SW 1271 (cell line): ENCODE results near the gene GNB1L.

Experiments used
- DNase-seq, 2 experiments: peaks; one replicate each; lab custom pipeline; 2025; lab: John Stamatoyannopoulos, UW

The GNB1L gene

DNA sequence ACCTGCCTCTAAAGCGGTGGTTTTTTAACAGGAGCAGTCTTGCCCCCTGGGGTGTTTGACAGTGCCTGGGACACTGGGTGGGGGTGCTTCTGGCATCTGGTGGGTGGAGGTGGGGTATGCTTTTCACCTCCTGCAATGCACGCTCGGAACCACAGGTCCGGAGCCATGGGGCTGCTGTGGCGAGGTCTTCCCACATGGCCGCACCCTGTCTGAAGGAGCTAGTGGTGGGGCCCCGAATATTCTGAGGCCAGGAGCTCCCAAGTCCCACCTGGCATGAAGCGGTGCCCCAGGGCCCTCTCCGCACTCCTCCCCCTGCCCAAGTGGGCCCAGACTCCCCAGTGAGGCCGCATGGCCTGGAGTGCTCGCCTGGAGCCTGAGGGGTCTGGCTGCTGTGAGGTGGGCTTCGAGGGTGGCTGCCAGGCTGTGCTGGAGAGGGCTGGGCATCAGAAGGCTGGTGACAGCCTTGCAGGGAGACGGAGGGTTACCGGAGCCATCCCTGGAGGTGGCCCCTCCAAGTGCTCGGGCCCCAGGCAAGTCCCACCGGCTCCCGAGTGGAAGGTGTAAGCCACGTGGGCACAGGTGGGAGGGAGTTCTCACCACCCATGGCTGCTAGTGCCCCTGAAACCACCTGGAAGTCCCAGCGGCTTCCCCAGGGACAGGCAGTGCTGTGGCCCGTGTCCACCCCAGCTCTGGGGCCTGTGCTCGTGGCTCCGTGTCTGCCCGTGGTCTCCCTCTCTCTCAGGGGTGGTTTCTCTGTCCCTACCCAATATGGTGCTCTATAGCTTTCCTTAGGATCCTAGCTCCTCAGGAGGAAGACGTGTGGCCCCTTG lies 79.0 kb downstream of the GNB1L start:
- no peak for DNase-seq

DNA sequence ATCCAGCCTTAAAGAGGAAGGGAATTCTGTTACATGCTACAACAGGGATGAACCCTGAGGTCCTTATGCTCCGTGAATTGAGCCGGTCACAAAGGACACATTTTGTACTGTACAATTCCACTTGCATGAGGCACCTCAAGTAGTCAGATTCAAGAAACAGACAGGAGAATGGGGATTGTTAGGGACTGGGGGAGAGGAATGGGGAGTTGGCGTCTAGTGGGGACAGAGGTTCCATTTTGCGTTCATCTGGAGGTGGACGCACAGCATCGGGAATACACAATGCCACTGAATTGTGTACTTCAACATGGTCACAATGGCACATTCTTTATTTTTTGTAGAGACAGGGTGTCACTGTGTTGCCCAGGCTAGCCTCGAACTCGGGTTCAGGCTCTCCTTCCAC lies 80.0 kb downstream of the GNB1L start:
- DNase-seq, result no peak

DNA sequence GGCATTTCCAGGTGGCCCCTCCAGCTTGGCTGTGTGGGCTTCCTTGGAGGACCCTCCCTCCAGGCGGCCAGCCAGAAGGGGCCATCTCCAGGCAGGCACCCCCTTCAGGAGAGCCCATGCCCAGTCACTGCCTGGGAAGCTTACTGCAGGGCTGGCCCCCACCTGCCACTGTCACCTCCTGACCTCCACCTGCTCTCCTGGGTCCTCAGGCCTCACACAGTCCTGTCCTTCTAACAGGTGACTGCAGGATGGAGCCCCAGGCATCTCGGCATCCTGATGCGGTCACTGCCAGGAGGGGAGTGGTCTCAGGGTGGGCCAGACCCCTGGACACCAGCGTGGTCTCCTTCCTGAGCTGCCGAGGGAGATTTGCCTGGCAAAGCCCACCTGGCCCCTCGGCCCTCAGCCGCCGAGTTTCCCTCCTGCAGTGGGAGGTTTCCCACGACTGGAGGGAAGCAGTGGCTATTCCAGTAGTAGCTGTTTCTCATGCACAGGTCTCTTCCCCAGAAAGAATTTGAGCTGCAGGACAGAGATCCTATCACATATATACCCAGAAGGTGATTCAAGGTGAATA lies 81.1 kb downstream of the GNB1L start:
- DNase-seq, result no peak

DNA sequence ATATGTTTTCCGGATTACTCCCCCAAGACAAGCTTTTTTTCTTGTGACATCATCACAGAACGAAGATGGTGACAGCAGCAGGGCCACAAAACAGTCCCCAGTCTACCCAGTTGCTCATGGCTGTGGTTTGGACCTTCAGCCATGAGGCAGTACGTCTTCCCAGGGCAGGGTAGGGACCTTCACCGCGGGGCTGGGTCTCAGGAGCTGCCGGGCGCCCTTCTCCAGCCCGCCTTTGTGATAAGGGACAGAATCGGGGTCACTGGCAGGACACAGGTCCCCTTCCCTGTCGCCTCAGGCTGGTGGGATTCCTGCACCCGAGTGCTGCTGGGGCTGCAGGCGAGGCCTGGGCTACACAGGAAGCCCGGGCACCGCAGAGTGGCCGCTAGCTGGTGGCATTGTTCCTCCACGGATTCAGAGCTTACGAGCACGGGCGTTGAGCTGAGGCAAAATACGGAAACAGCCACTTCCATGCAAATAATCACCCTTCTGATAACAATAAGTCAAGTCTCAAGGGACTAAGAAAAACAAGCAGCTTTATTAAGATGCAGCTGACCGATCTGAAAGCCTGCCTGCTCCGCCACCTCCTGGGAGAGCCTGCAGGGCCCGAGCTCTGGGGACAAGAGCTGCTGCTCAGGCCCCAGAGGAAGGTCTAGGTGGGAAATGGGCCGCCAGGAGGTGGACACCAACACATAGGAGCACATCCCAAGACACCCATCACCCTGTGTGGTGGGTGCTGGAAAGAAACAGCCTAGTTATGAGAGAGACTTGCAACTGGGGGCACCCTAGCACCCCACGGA lies 81.8 kb downstream of the GNB1L start:
- no peak for DNase-seq

DNA sequence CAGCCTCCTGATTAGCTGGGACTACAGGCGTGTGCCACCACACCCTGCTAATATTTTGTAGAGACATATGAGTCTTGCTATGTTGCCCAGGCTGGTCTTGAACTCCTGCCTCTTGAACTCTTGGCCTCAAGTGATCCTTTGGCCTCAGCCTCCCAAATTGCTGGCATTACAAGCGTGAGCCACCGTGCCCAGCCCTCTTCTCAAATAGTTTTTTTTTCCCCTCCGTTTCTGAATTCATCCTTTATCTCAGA lies 82.3 kb downstream of the GNB1L start:
- no peak for DNase-seq

DNA sequence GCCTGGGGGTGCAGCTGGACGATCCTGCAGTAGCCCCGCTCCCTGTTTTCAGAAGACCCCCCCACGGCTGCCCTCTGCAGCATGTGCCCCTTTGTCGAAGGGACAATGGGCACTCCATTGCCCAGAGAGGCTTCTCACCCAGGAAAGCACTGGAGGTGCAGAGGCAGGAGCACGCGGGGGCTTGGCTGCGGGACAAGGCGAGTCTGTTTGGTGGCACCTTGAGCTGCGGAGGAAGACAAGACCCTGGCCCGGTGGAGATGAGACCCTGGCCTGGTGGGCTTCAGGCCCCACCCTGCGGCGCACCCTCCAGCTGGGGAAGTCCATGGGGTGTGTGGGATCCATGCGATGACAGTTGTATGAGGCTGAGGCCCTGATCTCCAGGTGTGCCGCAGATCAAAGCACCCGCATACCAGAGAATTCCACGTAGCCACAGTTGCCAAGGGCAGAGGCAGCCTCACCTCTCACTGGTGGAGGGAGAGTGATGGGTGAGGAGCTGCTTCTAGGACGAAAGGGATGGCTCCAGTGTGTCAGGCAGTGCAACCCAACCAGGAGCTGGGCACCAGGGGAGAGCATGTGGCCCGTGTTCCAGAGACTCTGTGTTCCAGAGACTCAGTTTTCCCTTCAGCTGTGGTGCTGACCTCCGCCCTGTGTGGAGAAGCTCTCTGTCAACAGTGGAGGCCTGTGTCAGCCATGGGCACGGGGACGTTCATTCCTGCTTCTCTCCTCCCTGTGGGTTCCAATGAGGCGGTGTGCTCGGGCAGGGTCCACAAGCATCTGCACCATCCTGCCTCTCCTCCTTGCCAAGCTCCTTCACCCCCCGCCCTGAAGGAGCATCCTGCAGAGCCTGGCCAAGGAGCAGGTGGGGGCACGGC lies 84.1 kb downstream of the GNB1L start:
- no peak for DNase-seq

DNA sequence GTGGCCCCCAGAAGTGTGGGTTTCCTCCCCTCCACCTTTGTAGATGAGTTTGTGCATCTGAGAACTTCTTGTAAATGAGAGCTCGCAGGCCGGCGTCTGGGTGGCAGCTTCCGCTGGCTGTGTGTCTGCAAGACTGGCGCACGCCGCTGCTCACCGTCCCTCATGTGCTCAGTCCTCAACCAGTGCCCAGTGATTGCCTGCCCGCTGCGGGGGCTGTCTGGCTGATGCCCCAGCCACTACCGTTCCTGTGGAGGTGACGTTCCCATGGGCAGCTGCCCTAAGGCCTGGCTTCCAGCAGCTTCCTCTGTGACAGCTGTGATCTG lies 85.3 kb downstream of the GNB1L start:
- DNase-seq, result no peak

DNA sequence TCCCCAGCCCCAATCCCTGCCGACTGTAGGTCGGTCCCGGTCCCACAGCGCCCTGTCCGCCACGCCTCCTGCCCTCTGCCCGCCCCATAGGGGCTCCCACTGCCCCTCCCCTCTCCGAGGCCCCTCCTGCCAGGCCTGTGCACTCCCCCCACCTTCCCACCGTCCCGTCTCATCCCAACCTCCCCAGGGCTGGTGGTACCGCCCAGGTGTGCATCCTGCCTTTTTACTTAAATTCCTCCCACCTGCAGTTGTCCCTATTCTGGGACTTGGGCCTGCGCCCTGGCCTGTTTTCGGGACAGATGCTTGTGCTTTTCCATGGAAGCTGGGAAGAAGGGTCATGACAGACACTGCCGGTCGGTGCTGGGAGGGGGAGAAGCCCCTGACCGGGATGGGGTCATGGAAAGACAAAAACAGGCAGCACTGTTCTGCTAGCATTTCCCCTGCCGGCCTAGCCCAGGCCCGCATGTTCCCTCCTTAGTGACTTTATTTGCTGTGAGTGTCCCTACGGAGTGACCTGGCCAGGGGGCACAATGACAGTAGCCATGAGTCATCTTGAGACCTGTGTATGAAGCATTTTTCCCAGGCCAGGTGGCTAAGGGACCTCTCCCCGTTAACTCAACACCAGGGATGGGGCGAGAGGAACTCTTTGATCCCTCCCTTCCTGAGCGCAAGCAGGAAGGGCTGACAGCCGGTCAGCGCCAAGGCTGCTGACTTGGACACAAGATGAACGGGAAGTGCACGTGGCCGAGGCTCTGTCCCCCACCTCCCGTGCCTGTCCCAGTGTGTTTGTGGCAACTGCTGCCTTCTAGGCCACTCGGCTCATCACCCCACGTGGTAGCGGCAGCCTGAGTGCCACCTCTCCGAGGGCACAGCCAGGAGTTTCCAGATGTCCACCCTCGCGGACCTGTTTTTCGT lies 87.0 kb downstream of the GNB1L start:
- no peak for DNase-seq

DNA sequence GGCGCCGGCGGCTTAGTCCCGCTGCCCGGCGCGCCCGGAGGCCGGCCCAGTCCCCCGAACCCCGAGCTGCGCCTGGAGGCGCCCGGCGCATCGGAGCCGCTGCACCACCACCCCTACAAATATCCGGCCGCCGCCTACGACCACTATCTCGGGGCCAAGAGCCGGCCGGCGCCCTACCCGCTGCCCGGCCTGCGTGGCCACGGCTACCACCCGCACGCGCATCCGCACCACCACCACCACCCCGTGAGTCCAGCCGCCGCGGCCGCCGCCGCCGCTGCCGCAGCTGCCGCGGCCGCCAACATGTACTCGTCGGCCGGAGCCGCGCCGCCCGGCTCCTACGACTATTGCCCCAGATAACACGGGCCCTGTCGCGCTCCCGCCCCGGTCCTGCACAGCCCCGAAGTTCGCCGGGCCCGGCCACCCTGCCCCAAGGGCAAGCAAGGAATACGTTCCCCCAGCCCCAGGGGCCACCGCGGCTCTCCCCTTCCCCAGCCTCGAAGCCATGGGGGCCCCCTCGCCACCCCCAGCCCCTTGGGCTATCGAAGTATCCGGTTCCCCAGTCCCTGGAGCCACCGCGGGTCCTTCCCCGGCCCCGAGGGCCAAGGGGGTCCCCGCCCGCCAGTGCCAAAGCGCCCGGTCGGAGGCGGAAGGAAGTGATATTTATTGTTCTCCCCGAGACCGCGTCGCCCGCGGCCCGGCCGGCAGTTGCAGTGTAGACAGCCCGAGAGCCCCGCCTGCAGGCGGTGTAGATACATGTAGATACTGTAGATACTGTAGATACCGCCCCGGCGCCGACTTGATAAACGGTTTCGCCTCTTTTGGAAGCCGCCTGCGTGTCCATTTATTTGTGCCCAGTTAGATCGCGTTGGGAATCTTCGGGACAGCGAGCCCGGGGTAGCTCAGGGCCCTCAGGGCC lies 87.9 kb downstream of the GNB1L start:
- no peak for DNase-seq

DNA sequence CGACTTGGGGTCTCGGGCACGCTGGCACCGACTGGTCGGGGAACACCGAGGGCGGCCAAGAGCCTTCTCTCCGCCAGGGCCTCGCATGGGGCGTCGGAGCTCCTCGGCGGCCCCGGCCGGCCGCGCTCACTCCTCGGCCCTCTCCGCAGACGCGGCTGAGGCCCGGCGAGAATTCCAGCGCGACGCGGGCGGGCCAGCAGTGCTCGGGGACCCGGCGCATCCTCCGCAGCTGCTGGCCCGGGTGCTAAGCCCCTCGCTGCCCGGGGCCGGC lies 88.5 kb downstream of the GNB1L start:
- no peak for DNase-seq

DNA sequence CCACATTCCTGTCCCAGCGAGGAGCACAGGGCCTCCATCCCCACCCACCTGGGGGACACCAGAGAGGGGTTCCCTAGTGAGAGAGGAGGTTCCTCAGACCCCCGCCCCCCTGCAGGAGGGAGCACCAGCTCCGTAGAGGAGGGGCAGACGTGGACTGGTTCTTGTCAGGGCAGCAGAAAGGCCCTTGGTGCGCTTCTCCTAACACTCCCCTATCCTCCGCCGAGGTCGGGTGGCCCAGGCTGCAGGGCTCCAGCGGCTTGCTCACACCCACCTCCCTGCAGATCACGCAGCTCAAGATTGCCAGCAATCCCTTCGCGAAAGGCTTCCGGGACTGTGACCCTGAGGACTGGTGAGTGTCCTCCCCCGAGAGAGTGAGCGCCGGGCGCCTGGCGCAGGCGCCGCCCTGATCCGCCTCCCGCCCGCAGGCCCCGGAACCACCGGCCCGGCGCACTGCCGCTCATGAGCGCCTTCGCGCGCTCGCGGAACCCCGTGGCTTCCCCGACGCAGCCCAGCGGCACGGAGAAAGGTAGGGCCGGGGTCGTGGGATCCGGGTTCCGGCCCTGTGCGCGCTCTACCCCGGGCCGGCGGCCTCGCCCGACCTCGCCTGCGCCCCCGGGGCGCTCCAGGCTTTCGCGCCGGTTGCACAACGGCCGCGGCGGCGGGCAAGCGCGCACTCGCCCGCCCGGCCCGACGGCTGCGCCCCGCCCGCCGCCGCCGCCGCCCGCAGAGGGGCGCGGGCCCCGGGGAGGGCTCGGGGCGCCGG lies 89.0 kb downstream of the GNB1L start:
- DNase-seq, result no peak

DNA sequence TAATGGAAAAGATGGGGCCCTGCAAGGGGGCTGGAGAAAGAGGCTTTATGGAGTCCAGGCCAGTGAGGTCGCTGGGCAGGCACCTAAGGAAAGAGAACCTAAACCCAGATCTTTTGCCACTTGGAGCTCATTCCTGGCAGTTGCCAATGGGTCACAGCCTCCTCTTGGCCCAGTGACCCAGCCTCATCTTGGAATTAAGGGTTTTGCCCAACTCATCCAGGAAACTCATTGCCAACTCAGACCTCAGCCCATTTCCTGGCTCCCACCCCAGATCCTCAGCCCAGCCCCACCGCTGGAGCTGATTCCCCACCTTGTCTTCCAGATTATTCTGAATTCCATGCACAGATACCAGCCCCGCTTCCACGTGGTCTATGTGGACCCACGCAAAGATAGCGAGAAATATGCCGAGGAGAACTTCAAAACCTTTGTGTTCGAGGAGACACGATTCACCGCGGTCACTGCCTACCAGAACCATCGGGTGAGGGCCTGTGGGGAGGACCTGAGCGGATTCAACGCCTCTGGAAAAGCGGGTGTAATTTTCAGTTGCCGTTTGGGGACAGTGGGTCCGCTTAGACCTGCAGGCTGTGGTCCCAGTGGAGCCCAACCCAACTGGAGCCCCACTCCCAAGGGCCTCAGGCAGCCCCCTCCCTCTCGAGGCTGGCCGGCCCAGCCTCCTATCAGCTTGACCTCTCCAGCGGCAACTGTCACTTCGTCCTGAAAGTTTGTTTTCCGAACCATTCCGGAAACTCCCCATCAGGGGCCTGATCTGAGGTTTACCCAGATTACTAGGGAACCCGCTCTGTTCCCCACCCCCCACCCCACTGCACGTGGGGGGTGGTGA lies 89.8 kb downstream of the GNB1L start:
- no peak for DNase-seq

DNA sequence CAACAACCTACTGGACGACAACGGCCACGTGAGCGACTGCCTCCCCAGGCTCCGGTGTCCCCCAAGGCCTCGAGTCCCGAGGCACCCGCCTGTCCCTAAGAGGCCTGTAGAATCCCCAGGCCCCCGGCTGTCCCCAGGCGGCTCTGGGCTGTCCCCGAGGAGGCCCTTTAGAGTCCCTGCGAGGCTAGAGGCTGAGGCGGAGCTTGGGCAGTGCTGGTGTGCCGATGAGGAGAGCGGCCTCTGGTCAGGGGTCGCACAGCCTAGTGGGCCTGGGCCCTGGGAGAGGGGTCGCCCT lies 90.4 kb downstream of the GNB1L start:
- no peak for DNase-seq

DNA sequence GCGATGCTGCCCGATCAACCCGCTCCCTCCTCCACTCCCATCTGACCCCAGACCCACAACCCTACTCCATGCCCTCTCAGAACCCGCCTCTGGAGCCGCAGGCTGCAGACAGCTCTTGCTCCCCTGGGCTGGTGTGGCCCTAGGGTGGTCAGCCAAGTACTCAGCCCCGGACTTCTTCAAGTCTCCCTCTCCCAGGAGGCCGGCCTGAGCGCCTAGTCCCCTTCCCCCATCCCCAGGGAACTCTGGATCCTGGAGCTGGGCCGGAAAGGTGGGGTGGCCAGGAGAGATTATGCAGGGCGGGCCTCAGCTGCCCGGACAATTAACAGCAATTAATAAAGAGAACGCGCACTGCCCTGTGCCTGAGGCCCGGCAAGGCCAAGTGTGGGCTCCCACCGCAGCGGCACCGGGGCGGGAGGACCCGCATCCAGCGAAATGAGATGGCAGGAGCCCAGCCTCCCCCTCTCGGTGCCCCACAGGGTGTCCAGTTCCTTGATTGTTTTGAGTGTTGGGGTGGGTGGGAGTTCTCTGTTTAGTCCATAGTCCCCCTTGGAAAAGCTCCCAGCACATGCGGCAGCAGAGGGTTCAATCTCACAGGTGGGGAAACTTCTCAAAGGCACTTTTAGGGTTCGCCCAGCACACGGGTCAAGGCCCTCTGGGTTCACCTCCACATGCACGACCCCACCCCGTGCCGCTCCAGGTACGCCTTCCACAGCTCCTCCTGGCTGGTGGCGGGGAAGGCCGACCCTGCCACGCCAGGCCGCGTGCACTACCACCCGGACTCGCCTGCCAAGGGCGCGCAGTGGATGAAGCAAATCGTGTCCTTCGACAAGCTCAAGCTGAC lies 91.0 kb downstream of the GNB1L start:
- no peak for DNase-seq

DNA sequence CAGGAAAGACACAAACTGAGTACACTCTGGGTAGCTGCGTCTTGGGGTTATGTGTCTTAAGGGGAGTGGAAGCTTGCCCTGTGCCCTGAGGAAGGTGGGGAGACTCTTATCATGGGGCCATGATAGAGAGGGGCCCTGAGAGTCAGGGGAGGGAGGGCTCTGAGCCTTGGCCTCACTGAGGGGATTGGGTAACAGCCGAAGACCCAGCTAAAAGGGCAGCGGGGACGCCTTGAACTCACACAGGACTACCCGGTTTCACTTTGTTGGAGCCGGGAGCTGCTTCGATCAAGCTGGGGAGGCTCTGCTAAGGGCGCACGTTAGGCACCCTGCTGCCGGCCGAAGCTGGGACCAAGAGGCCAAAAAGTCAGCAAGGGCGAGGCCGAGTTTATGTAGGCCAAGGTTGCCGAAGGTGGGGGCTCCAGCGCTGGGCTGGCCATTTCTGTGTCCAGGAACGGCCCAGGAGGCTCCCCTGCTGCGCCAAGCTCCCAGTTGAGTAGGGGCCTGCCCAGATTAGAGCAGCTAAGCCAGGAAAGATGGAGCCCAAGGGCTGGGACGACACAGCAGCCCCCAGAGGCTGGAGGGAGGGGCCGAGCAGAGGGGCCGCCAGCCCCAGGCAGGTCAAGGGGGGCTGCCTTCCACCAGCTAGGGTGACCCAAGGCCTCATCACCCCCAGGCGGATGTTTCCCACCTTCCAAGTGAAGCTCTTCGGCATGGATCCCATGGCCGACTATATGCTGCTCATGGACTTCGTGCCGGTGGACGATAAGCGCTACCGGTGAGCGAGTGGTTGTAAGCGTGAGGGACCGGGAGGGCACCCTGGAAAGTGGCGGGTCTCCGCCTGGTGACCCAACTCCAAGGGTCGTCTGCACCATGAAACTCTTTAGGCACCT lies 91.9 kb downstream of the GNB1L start:
- DNase-seq, result no peak

DNA sequence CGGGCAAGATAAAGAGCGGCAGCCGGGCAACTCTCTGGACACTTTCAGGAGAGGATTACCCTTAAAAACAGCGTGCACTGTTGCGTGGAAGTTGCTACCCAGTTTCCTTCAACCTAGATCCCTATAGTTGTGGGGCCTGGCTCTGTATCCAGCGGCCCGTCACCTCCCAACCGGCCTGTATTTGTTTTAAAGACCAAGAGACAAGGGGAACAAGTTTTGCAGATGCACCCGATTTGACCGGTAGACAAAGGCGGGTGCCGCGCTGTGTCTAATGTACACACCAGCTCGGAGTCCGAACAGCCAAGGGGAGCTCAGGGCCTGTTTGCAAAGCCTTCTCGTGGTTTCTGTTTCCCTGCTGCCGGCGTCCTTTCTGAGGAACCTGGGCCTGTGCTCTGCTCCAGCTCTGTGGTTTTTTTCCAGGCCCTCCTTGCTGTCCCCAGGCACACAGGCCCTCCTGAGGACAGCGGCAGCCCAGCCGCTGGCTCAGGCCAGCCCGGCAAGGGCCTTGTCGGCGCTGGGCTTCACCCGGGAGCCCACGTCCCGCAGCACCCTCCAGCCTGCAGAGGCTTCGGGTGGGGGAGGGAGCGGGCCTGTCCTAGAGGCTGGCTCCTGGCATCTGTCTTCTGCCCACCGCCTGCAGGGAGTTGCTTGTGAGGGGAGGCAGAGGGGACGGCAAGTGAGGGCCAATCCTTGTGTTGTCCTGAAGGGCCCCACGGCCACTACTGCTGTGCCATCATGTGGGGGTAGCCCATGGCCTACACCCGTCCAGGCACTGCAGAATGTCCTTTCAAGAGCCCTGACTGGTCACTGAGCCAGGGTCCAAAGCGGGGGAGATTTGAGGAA lies 92.7 kb downstream of the GNB1L start:
- DNase-seq, result no peak
